Common myeloid progenitor, CD34-positive (primary cell): Measurements from ENCODE around the gene CEBPZ.

Experiments
- CTCF ChIA-PET: fragments of 350-600 bp; sonication (Branson Sonifier 250); formaldehyde crosslinking; loops from one replicate; lab custom pipeline; 2021; ENCODE audit warnings: antibody characterized with exemption; lab: Charles Lee
- POLR2A ChIA-PET: fragments of 350-600 bp; sonication (Branson Sonifier 250); formaldehyde crosslinking; loops from one replicate; lab custom pipeline; 2021; ENCODE audit warnings: antibody characterized with exemption; lab: Charles Lee
- DNase-seq, 3 donors: peaks; one replicate each; pipeline versions ENCODE4 v3.0.0 to v3.0.0-alpha.2; 2013
- H3K27ac ChIP-seq, 2 experiments: 1 replicate in 1 of 2; 2 replicates in 1 of 2; pipeline ENCODE4 v1.7.0; 2013; ENCODE audit warnings: inconsistent platforms in 2 of 2, low read length in 2 of 2, mild to moderate bottlenecking in 2 of 2, low read depth in 1 of 2, moderate library complexity in 1 of 2; ENCODE audit not compliant: severe bottlenecking in 2 of 2, insufficient read depth in 1 of 2, poor library complexity in 1 of 2
- H3K27me3 ChIP-seq, 5 experiments: replicated peaks in 2 of 5; 1 replicate in 3 of 5; 2 replicates in 2 of 5; pipeline versions ENCODE4 v1.6.1 to v1.7.0; 2013; ENCODE audit warnings: low read length in 4 of 5, mild to moderate bottlenecking in 2 of 5, moderate library complexity in 2 of 5, inconsistent platforms in 1 of 5; ENCODE audit not compliant: insufficient read depth in 5 of 5, control insufficient read depth in 4 of 5
- H3K36me3 ChIP-seq, 4 experiments: 1 replicate in 2 of 4; 2 replicates in 2 of 4; pipeline versions ENCODE4 v1.6.1 to v1.7.0; 2013; ENCODE audit warnings: low read length in 3 of 4, control low read depth in 1 of 4, mild to moderate bottlenecking in 1 of 4; ENCODE audit not compliant: control insufficient read depth in 4 of 4, insufficient read depth in 4 of 4
- H3K4me1 ChIP-seq, 4 experiments: 1 replicate in 3 of 4; 2 replicates in 1 of 4; pipeline versions ENCODE4 v1.6.1 to v1.7.1; 2013; ENCODE audit warnings: low read length in 3 of 4, mild to moderate bottlenecking in 3 of 4, control low read depth in 1 of 4, inconsistent platforms in 1 of 4, moderate library complexity in 1 of 4; ENCODE audit not compliant: control insufficient read depth in 4 of 4, insufficient read depth in 4 of 4; ENCODE audit errors: control extremely low read depth in 1 of 4
- H3K4me3 ChIP-seq, 7 experiments: 1 replicate in 4 of 7; 2 replicates in 3 of 7; pipeline versions ENCODE4 v1.5.1 to v1.7.0; 2013; ENCODE audit warnings: mild to moderate bottlenecking in 7 of 7, low read length in 6 of 7, moderate library complexity in 6 of 7, inconsistent platforms in 2 of 7, low read depth in 2 of 7, control low read depth in 1 of 7; ENCODE audit not compliant: insufficient read depth in 4 of 7, control insufficient read depth in 1 of 7; ENCODE audit errors: extremely low read depth in 1 of 7
- H3K9me3 ChIP-seq, 5 experiments: 1 replicate in 4 of 5; 2 replicates in 1 of 5; pipeline versions ENCODE4 v1.6.1 to v1.7.1; 2013; ENCODE audit warnings: low read length in 4 of 5, mild to moderate bottlenecking in 2 of 5, inconsistent platforms in 1 of 5, low read depth in 1 of 5, moderate library complexity in 1 of 5; ENCODE audit not compliant: control insufficient read depth in 4 of 5, insufficient read depth in 2 of 5; ENCODE audit errors: control extremely low read depth in 1 of 5
- WGBS: methylation state at CpG from one replicate; pipeline ENCODE4 v1.1.5; 2013; ENCODE audit not compliant: insufficient coverage; 5-methylcytosine and 5-hydroxymethylcytosine counted together

CEBPZ gene

DNA sequence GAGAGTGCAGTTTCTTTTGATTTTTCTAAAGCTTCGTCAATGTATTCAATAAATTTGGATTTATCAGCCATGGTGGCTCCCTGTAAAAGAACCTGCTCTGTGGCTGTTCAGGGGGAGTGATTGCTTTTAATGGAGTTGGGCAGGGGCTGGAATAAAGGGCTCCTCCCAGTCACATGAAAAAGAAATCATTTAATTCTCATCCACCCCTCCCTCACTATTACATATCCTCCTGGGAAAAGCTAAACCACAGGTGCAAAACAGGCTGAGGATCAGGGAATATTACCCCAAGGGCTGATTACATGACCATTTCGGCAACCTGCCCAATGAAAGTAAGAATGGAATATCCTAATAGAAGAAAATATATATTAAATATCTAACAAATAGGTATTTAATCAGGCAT, 42.8 kb downstream of the CEBPZ start, which contains the start of gene SULT6B1:
Gene SULT6B1 (minus strand): TSS at position 101 of the 400 bp plus-strand sequence. CDS start 30 bp downstream, at position 71.
- 100% methylated on average over 1 of the region's 2 CpGs for WGBS
- CTCF ChIA-PET, result interaction anchor here (1.5 kb wide), 1 partner anchor 15 kb away, joined by 5 read pairs; no protein-coding TSS in a partner anchor
- Histone ChIP-seq H3K27ac (no peak within 1 kb of the TSS), H3K36me3 (no peaks in the 10 kb centered on the region), H3K4me1 (peaks cover 0 to 2% (median 0%) of the 10 kb centered on the region in 4 experiments), H3K27me3 (peaks cover 0 to 3% (median 0%) of the 10 kb centered on the region in 5 experiments), H3K4me3 (no peak within 1 kb of the TSS), H3K9me3 (no peaks in the 10 kb centered on the region)
- DNase-seq, result no peak
- POLR2A ChIA-PET, result no interaction called here

GRCh38 chr2:37181726-37182684, 49.4 kb downstream of the CEBPZ start:
- Histone ChIP-seq H3K4me3 (no peak overlapping the region), H3K9me3 (no peaks in the 10 kb centered on the region), H3K27me3 (peaks cover 0 to 3% (median 0%) of the 10 kb centered on the region in 5 experiments), H3K36me3 (no peaks in the 10 kb centered on the region), H3K27ac (no peak overlapping the region), H3K4me1 (no peaks in the 10 kb centered on the region)
- CTCF ChIA-PET, result interaction anchor here (0.5 to 1.6 kb wide), 4 partner anchors 10 to 606 kb away, joined by 3 to 6 read pairs (median 4); no protein-coding TSS in a partner anchor
- DNase-seq, result no peak
- 90% methylated on average over 11 of the region's 17 CpGs for WGBS
- POLR2A ChIA-PET, result no interaction called here

DNA sequence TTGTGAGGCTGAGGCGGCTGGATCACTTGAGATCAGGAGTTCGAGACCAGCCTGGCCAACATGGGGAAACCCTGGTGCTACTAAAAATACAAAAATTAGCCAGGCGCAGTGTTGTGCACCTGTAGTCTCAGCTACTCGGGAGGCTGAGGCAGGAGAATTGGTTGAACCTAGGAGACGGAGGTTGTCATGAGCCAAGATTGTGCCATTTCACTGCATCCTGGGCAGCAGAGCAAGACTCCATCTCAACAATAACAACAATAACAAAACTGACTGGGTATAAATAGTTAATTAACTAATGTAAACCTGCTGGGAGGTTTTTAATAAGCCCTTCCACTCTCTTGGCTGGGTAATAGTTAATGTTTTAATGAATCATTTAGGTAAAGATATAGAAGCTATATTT, 50.8 kb downstream of the CEBPZ start:
- Histone ChIP-seq H3K27ac (no peak overlapping the region), H3K36me3 (no peaks in the 10 kb centered on the region), H3K4me1 (no peaks in the 10 kb centered on the region), H3K27me3 (no peaks in the 10 kb centered on the region), H3K9me3 (no peaks in the 10 kb centered on the region), H3K4me3 (no peak overlapping the region)
- ChIA-PET POLR2A (no interaction called here), CTCF (interaction anchor here (0.7 to 1.3 kb wide), 2 partner anchors 9 to 11 kb away, joined by 3 read pairs; no protein-coding TSS in a partner anchor)
- 96% methylated on average over 4 of the region's 5 CpGs for WGBS
- no peak for DNase-seq

GRCh38 chr2:37180006-37180639, 51.3 kb downstream of the CEBPZ start:
- CTCF ChIA-PET, result interaction anchor here (0.7 to 1.3 kb wide), 4 partner anchors 9 to 51 kb away, joined by 3 read pairs; partner anchors contain the start of genes CEBPZ and NDUFAF7
- H3K4me3 ChIP-seq, result no peak overlapping the region
- DNase-seq, result peak in 2 of 3 donors; percentile 36 to 39
- no peak overlapping the region for H3K27ac ChIP-seq
- H3K9me3 ChIP-seq, result no peaks in the 10 kb centered on the region
- H3K4me1 ChIP-seq, result no peaks in the 10 kb centered on the region
- no peaks in the 10 kb centered on the region for H3K27me3 ChIP-seq
- H3K36me3 ChIP-seq, result no peaks in the 10 kb centered on the region
- POLR2A ChIA-PET, result no interaction called here
- 89% methylated on average over 3 of the region's 4 CpGs for WGBS

GRCh38 chr2:37173741-37174140, 57.7 kb downstream of the CEBPZ start:
- H3K27ac ChIP-seq, result no peak overlapping the region
- no peaks in the 10 kb centered on the region for H3K27me3 ChIP-seq
- H3K9me3 ChIP-seq, result no peaks in the 10 kb centered on the region
- ChIA-PET POLR2A (no interaction called here), CTCF (no interaction called here)
- H3K36me3 ChIP-seq, result no peaks in the 10 kb centered on the region
- 100% methylated on average over 1 of the region's 1 CpG for WGBS
- H3K4me1 ChIP-seq, result no peaks in the 10 kb centered on the region
- H3K4me3 ChIP-seq, result no peak overlapping the region
- no peak for DNase-seq

DNA sequence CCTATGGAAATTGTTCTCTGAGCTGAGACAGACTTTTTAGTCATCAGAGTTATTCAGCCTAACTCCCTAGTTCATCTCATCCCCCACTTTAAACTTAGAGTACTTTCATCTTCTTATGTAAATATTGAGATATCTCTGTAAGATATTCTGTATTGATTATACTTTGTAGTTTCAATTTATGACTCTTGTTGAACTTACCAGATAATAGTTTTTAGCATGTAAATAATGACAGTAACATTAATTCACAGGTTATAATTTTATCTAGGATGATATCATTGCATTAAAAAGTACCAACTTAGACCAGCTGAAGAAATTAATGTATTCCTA, 59.8 kb downstream of the CEBPZ start:
- H3K4me1 ChIP-seq, result no peaks in the 10 kb centered on the region
- ChIA-PET CTCF (interaction anchor here (0.9 to 1.3 kb wide), 4 partner anchors 10 to 63 kb away, joined by 3 to 4 read pairs (median 3); no protein-coding TSS in a partner anchor), POLR2A (no interaction called here)
- H3K27me3 ChIP-seq, result no peaks in the 10 kb centered on the region
- H3K27ac ChIP-seq, result no peak overlapping the region
- H3K36me3 ChIP-seq, result no peaks in the 10 kb centered on the region
- no peak for DNase-seq
- H3K4me3 ChIP-seq, result no peak overlapping the region
- no peaks in the 10 kb centered on the region for H3K9me3 ChIP-seq
